BE2C (cell line): ENCODE data around the gene ETDB.
"Not testable (repeated sequence)": the region's sequence is repeated elsewhere in the genome, so short reads cannot be mapped to it uniquely, and the experiment has no call there.

ENCODE experiments used
- DNase-seq: peaks from one replicate; pipeline ENCODE4 v3.0.0-alpha.2; 2020
- H3K27me3 ChIP-seq: fragments of 250-450 bp; sonication (Bioruptor Pico); 2 replicates; pipeline ENCODE4 v1.5.1; 2020; ENCODE audit warnings: mild to moderate bottlenecking
- H3K36me3 ChIP-seq: fragments of 250-450 bp; sonication (Bioruptor Pico); 2 replicates; pipeline ENCODE4 v1.5.1; 2020; ENCODE audit warnings: mild to moderate bottlenecking
- H3K4me1 ChIP-seq: fragments of 250-450 bp; sonication (Bioruptor Pico); 2 replicates; pipeline ENCODE4 v1.5.1; 2020
- H3K4me3 ChIP-seq: 2 replicates; pipeline ENCODE4 v1.5.1; 2011; ENCODE audit warnings: low read depth, low read length
- H3K9me3 ChIP-seq: fragments of 250-450 bp; sonication (Bioruptor Pico); 2 replicates; pipeline ENCODE4 v1.5.1; 2020
- TF ChIP-seq, protein P1 (sequence below): IDR thresholded peaks from 2 replicates; pipeline ENCODE4 v1.5.1; 2012; ENCODE audit warnings: mild to moderate bottlenecking, low read depth, low read length

Gene ETDB

DNA sequence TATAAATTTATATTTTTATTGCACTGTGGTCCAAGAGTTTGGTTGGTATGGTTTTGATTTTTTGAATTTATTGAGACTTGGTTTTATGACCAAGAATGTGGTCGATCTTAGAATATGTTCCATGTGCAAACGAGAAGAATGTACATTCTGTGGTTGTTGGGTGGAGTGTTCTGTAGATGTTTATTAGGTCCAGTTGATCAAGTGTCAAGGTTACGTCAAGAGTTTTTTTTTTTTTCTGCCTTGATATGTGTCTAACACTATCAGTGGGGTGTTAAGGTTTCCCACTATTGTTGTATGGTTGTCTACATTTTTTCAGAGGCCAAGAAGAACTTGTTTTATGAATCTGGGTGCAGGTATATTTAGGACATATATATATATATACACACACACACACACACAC lies 10.8 kb downstream of the ETDB start:
- Histone ChIP-seq H3K27me3 (no peaks in the 10 kb centered on the region), H3K36me3 (no peaks in the 10 kb centered on the region), H3K9me3 (no peaks in the 10 kb centered on the region), H3K4me3 (no peak overlapping the region), H3K4me1 (no peaks in the 10 kb centered on the region)
- no peak for DNase-seq
- TF ChIP-seq, protein P1, sequence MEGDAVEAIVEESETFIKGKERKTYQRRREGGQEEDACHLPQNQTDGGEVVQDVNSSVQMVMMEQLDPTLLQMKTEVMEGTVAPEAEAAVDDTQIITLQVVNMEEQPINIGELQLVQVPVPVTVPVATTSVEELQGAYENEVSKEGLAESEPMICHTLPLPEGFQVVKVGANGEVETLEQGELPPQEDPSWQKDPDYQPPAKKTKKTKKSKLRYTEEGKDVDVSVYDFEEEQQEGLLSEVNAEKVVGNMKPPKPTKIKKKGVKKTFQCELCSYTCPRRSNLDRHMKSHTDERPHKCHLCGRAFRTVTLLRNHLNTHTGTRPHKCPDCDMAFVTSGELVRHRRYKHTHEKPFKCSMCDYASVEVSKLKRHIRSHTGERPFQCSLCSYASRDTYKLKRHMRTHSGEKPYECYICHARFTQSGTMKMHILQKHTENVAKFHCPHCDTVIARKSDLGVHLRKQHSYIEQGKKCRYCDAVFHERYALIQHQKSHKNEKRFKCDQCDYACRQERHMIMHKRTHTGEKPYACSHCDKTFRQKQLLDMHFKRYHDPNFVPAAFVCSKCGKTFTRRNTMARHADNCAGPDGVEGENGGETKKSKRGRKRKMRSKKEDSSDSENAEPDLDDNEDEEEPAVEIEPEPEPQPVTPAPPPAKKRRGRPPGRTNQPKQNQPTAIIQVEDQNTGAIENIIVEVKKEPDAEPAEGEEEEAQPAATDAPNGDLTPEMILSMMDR: no peak

DNA sequence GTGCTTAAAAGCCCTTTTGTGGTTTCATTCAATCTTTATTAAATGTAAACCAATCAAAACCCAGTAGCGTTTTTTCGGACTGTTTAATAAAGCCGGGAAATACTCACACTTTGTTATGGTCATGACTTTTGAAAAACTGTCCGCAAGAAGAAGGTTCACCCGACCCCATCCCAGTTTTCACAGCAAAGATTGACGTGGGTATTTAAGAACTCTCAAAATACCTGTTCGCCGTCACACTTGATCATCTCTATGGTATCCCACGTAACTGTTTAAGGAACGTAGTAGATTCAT lies 20.9 kb downstream of the ETDB start:
- Histone ChIP-seq H3K36me3 (no peaks in the 10 kb centered on the region), H3K27me3 (peaks cover 11% of the 10 kb centered on the region), H3K4me1 (no peaks in the 10 kb centered on the region), H3K4me3 (no peak overlapping the region), H3K9me3 (no peaks in the 10 kb centered on the region)
- TF ChIP-seq, protein P1: no peak
- DNase-seq: no peak

DNA sequence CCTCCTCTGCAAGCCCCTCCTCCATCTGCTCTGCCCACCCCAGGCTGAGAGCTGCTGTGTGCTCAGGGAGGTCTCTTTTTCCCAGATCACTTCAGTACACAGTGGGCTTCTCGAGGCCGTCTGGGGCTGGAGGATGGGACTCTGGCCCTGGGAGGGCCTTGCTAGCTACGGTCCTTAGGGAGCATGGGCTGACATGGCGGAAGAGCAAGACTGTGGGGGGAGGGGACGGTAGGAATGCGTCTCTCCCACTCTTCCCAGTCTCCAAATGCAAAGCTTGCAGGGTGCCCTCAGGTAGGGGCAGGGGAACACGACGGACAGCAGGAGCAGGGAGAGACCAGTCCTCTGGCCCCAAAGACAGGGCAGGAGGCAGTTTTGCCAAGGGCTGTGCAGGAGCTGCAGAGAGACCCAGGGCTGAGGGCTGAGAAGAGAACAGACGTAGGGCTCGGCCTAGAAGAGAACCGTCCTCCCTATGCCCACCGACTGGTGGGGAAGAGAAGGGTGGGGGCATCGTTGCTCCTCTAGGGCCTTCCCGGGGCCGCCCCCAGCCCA lies 23.1 kb downstream of the ETDB start:
- peaks cover 11% of the 10 kb centered on the region for H3K27me3 ChIP-seq
- not testable (repeated sequence) for H3K4me3 ChIP-seq, H3K4me1 ChIP-seq, DNase-seq, H3K9me3 ChIP-seq, H3K36me3 ChIP-seq

DNA sequence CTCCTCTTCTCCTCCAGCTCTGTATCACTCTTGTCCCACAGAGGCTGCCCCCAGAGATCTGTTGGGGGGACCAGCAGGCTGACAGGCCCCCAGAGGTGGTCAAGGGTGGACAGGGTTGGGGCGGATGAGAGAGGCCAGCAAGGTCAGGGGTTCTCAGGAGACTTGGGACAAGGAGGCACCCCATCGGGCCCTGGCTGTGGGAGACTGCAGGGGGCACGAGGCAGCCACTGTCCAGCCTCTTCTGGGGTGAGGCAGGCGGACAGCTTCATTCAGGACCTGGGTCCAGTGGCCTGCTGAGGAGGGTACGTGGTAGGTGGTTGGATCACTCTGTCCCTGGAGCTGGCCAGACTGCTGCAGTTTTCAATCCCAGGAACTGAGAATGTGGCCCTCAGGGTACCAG lies 24.6 kb downstream of the ETDB start:
- TF ChIP-seq, protein P1: no peak
- Histone ChIP-seq H3K36me3 (no peaks in the 10 kb centered on the region), H3K4me3 (no peak overlapping the region), H3K27me3 (peaks cover 11% of the 10 kb centered on the region), H3K9me3 (no peaks in the 10 kb centered on the region), H3K4me1 (no peaks in the 10 kb centered on the region)
- DNase-seq: no peak

DNA sequence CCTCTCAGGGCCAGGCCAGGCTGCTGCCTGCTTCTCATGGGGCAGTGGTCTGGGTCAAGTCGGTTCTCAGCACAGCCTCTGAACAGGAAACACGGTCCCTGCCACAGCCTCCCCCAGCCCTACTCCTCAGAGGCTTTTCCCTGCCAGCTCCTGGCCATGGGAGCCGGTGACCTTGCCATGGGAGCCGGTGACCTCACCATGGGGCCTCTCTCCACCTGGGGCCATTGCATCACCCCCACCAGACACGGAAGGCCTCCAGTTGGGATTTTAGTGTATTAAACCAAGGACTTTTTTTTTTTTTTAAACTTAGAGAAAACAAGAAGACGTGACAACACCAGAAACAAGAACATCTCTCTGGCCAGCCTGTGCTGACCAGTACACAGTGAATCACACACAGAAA lies 25.6 kb downstream of the ETDB start:
- TF ChIP-seq, protein P1: no peak
- Histone ChIP-seq H3K4me1 (no peaks in the 10 kb centered on the region), H3K9me3 (no peaks in the 10 kb centered on the region), H3K27me3 (peaks cover 3% of the 10 kb centered on the region), H3K36me3 (no peaks in the 10 kb centered on the region), H3K4me3 (no peak overlapping the region)
- DNase-seq: no peak

DNA sequence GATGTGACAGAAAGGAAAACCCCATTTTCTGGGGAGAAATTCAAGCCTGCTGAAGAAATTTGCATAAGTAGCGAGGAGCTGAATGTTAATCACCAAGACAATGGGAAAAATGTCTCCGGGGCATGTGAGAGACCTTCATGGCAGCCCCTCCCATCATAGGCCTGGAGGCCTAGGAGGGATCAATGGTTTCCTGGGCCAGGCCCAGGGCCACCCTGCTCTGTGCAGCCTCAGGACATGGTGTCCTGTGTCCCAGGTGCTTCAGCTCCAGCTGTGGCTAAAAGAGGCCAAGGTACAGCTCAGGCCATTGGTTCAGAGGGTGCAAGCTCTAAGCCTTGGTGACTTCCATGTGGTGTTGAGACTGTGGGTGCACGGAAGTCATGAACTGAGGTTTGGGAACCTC lies 31.2 kb downstream of the ETDB start:
- H3K4me1 ChIP-seq: no peaks in the 10 kb centered on the region
- no peak overlapping the region for H3K4me3 ChIP-seq
- no peak for DNase-seq
- TF ChIP-seq, protein P1: no peak
- H3K9me3 ChIP-seq: no peaks in the 10 kb centered on the region
- H3K36me3 ChIP-seq: no peaks in the 10 kb centered on the region
- no peaks in the 10 kb centered on the region for H3K27me3 ChIP-seq

DNA sequence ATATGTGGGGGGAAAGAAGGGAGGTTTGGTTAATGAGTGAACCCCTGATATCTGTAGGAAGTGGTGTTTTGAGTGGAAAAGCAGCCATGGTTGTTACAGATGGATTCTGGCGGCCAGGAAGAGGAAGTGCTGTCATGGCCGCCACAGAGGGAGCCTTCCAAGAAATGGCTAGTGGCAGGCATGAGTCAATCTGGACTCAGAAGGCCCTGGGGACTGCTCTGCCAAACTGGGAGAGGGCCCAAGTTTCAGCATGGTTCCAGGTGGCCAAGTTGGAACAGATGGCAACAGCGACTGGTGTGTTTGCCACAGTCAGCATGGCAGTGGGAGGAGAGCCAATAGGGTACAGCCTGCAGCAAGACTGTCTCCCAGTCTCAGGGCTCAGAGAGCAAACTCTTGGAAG lies 32.5 kb downstream of the ETDB start:
- H3K4me1 ChIP-seq: no peaks in the 10 kb centered on the region
- no peak for DNase-seq
- H3K27me3 ChIP-seq: no peaks in the 10 kb centered on the region
- H3K4me3 ChIP-seq: no peak overlapping the region
- TF ChIP-seq, protein P1: no peak
- no peaks in the 10 kb centered on the region for H3K9me3 ChIP-seq
- H3K36me3 ChIP-seq: no peaks in the 10 kb centered on the region
